PFSK-1 (cell line): ENCODE data around the gene EXOC8. TPM values are rescaled to one million over a fixed set of nuclear protein-coding genes. Genes with fewer than 3 reads are reported as not detected.

Source experiments
- FOXP2 ChIP-seq: optimal IDR thresholded peaks from 2 replicates; pipeline ENCODE3; 2011; ENCODE audit warnings: borderline replicate concordance, control low read depth, inconsistent platforms; ENCODE audit not compliant: insufficient read depth; ENCODE audit errors: extremely low read length, extremely low read depth
- POLR2AphosphoS5 ChIP-seq: IDR thresholded peaks from 2 replicates; pipeline ENCODE4 v1.6.1; 2012; ENCODE audit warnings: low read depth, mild to moderate bottlenecking, control low read depth, low read length, moderate library complexity
- SIN3A ChIP-seq: IDR thresholded peaks from 2 replicates; pipeline ENCODE4 v1.6.1; 2012; ENCODE audit warnings: mild to moderate bottlenecking, low read length, moderate library complexity, borderline replicate concordance; ENCODE audit not compliant: insufficient read depth
- TAF1 ChIP-seq: IDR thresholded peaks from 2 replicates; pipeline ENCODE4 v1.6.1; 2012; ENCODE audit warnings: low read length, control low read depth, borderline replicate concordance; ENCODE audit not compliant: insufficient read depth
- polyA plus RNA-seq: library from polyadenylated mRNA; unstranded; fragments of >200 nt; gene quantifications from one replicate; pipeline ENCODE4 v1.2.1, GENCODE V29; 2012; ENCODE audit warnings: low read depth, missing spikeins; ENCODE audit not compliant: insufficient read length
- TF ChIP-seq, protein P1 (sequence below), 2 experiments: IDR thresholded peaks; 2 replicates each; pipeline versions ENCODE4 v1.6.1 to v1.8.0; 2011 to 2012; ENCODE audit warnings: low read depth in 2 of 2, low read length in 2 of 2, control low read depth in 1 of 2, inconsistent platforms in 1 of 2, mild to moderate bottlenecking in 1 of 2, moderate library complexity in 1 of 2; ENCODE audit not compliant: insufficient read depth in 1 of 2

Gene EXOC8
- 3.0 TPM for polyA plus RNA-seq

DNA sequence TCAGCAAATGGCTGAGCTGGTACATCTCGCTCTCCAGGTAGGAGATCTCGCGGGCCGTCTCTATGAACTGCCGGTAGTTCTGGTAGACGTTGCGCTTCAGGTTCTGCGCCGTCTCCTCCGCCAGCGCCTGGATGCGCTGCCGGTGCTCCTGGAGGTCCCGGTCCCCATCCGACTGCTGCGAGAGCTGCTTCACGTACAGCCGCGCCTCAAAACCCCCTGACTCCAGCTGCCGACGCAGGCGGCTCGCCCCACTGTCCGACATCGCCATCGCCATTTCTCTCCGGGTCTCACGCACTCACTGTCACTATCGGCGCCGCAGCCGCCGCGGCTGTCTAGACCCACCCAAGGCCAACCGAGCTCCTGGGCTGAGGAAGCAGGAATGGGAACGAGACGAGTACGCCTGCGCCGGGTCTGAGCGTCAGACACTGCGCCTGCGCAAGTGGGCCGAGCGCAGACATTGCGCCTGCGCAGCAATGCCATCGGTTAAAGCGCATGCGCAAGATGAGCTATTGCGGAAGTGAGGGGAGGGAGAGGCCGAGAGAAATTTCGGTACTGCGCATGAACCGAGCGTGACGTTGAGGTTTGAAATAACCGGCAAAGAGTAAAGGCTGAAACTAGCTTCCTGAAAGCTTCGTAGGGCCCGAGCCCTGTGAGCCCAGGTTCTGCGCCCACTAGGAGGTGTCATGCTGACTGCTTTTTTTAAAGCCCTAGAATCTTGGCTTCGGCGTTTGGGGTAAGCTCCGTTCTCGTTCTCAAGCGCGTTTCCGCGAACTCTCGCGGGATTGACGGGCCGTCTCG is at the start of gene EXOC8:
Gene EXOC8 (minus strand): TSS at position 381 of the 798 bp plus-strand sequence. CDS start 107 bp downstream, at position 274.
- TF ChIP-seq TAF1 (peak; percentile 92; the same call in 1 of the 2 replicates), SIN3A (peak; percentile 34; the same call in 1 of the 2 replicates), POLR2AphosphoS5 (peak; percentile 86), FOXP2 (peak; percentile 16)
- TF ChIP-seq, protein P1, sequence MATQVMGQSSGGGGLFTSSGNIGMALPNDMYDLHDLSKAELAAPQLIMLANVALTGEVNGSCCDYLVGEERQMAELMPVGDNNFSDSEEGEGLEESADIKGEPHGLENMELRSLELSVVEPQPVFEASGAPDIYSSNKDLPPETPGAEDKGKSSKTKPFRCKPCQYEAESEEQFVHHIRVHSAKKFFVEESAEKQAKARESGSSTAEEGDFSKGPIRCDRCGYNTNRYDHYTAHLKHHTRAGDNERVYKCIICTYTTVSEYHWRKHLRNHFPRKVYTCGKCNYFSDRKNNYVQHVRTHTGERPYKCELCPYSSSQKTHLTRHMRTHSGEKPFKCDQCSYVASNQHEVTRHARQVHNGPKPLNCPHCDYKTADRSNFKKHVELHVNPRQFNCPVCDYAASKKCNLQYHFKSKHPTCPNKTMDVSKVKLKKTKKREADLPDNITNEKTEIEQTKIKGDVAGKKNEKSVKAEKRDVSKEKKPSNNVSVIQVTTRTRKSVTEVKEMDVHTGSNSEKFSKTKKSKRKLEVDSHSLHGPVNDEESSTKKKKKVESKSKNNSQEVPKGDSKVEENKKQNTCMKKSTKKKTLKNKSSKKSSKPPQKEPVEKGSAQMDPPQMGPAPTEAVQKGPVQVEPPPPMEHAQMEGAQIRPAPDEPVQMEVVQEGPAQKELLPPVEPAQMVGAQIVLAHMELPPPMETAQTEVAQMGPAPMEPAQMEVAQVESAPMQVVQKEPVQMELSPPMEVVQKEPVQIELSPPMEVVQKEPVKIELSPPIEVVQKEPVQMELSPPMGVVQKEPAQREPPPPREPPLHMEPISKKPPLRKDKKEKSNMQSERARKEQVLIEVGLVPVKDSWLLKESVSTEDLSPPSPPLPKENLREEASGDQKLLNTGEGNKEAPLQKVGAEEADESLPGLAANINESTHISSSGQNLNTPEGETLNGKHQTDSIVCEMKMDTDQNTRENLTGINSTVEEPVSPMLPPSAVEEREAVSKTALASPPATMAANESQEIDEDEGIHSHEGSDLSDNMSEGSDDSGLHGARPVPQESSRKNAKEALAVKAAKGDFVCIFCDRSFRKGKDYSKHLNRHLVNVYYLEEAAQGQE (IDR thresholded peaks at IDR 0.05; ENCODE audit: insufficient read depth in 1 of 2, low read depth in 2 of 2, low read length in 2 of 2): peak in 1 of 2 experiments; percentile 57; a peak in 2 of 4 replicates

- TF ChIP-seq, protein P1 (IDR thresholded peaks at IDR 0.05; ENCODE audit: insufficient read depth in 1 of 2, low read depth in 2 of 2, low read length in 2 of 2): no peak
- TF ChIP-seq SIN3A (no peak), TAF1 (no peak), POLR2AphosphoS5 (no peak), FOXP2 (no peak)
Measured at GRCh38 chr1:231386466-231386865, 48.8 kb upstream of the EXOC8 start.

GRCh38 chr1:231385416-231385748 is 47.7 kb upstream of the EXOC8 start:
- TF ChIP-seq TAF1 (no peak), FOXP2 (no peak), POLR2AphosphoS5 (no peak), SIN3A (no peak)
- TF ChIP-seq, protein P1 (IDR thresholded peaks at IDR 0.05; ENCODE audit: insufficient read depth in 1 of 2, low read depth in 2 of 2, low read length in 2 of 2): no peak

DNA sequence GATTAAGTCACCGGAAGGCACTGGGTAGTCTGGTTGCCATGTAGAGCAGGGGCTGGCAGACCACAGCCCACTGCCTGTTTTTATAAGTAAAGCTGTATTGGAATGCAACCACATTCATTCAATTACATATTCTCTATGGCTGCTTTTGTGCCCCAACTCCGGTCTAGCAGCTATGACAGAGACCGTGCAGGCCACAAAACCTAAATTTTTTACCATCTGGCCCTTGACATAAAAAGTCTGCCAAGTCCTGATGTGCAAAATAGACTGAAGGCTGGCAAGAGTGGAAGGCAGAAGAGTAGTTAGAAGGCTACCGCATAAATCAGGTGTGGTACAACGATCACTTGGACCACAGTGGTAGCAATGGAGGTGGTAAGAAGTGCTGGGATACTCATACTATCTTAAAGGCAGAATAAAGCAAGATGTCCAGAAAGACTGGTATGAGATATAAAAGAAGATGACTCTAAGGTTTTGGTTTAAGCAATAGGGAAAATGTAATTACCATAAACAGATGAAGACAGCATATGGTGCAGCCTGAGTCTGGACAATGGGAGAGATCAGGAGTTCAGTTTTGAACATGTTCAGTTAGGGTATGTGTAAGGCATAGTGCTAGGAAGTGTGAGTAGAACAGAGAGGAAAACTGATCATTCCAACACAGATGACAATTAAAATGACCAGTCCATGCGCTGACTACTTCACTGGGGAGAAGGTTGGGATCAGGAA is 47.2 kb upstream of the EXOC8 start:
- TF ChIP-seq SIN3A: no peak
- TF ChIP-seq TAF1: no peak
- TF ChIP-seq POLR2AphosphoS5: no peak
- TF ChIP-seq FOXP2: no peak
- TF ChIP-seq, protein P1 (IDR thresholded peaks at IDR 0.05; ENCODE audit: insufficient read depth in 1 of 2, low read depth in 2 of 2, low read length in 2 of 2): no peak
